KBM-7 (cell line): ENCODE results near the gene TM4SF1.
A peak's percentile ranks its signal among the peaks of the same experiment; 100 is the strongest.
"Not testable (repeated sequence)": the region's sequence is repeated elsewhere in the genome, so short reads cannot be mapped to it uniquely, and the experiment has no call there.

Experiments used
- DNase-seq: peaks from one replicate; pipeline ENCODE4 v3.0.0-alpha.2; 2015
- in situ Hi-C: fragments of 300-500 bp; cut with MboI; formaldehyde crosslinking; loops from 2 replicates; pipeline ENCODE4 v1.14.3; 2020; ENCODE audit warnings: low sequenced_read_pairs, low pct_unique_long_range_greater_than_20kb, mixed read lengths

TM4SF1 gene

GRCh38 chr3:149380220-149380619 is 2.8 kb upstream of the TM4SF1 start:
- in situ Hi-C loops = not testable (repeated sequence)

GRCh38 chr3:149378478-149379309 is 1.2 kb upstream of the TM4SF1 start:
- no peak for DNase-seq
- in situ Hi-C loops = no loop called here

More at GRCh38 chr3:149380220-149380619, 2.8 kb upstream of the TM4SF1 start:
- DNase-seq = not testable (repeated sequence)

DNA sequence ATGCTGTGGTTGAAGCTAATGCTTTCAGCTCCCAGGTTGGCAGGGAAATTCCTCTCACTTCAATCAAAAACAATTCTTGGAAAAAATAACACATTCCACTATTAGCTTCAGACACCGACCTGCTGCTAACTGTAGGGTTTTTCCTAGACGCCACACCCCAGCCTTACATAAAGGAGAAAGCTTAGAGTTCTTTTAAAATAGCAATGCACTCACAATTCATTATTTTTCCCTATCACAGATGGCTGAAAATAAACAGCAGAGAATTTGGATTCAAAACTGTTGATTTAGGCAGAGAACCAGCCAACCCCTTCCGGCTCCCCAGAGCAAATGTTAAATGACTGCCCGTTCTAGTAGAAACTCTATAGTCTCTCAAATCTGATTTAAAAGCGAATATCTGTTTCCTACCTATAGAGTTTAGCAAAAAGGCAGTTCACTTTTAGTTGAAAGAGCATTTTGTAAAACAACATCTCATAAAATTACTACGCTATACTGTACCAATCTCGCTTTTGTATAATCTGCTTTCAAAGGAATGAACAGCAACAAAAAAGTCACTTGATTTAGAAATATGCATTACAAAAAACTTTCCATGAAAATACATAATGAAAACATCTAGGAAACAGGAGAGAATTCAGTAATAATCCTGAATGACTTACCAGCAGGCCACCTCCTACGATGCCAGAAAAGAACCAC is 586 bp downstream of the TM4SF1 start:
- in situ Hi-C loops = no loop called here
- no peak for DNase-seq

DNA sequence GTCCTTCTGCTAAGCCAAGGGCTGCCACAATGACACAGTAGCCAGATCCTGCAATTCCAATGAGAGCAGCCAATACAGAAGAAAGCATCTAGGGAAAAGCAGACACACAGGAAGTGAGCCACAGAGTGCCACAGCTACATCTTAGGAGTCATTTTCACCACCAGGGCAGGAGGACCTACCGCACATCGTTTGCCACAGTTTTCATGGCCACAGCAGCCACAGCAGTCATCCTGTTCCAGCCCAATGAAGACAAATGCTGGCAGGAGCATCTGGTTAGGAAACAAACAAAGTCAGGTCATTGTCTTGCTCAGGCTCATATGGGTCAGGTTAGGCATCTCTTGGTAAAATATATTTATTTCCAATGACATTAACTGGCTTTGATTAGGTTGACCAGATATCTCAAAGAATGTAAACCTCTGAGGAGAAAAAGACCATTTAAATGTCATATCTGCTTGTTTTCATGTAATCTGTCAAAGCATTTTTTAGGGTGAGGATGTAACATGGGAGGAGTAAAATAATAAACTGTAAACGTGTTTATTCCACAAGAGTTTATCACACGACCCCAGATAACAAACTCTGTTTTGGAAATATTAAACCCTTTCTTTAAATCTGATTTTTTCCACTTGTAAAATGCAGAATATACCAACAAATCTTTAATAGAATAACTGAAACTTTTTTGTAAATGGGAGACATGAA is 1.8 kb downstream of the TM4SF1 start:
- in situ Hi-C loops = no loop called here
- DNase-seq = no peak

DNA sequence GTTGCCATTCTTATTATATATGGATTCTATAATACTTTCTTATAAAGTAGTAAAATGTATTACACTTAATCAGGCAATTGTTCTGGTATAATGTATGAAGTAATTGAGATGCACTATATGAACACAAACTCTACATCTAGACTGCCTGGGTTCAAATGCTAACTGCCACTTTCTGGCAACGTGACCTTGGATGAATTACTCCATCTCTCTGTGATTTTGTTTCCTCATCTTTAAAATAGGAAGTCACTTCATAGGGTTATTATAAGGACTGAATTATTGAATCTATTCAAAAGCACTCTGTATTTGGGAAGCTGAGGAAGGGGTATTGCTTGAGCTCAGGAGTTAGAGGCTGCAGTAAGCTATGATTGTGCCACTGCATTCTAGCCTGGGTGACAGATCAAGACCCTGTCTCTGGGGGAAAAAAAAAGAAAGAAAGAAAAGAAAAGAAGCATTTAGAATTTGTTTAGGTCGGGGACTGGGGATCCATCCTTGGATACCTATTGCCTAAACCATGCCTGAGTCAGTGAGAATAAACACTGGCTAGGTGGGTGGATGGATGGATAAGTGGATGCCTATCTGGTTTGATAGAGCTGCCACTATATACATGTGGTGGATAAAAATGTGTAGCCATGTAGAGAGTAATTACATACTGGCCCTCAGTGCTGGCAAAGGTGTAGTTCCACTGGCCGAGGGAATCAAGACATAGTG is 2.5 kb downstream of the TM4SF1 start:
- in situ Hi-C loops = no loop called here
- no peak for DNase-seq

DNA sequence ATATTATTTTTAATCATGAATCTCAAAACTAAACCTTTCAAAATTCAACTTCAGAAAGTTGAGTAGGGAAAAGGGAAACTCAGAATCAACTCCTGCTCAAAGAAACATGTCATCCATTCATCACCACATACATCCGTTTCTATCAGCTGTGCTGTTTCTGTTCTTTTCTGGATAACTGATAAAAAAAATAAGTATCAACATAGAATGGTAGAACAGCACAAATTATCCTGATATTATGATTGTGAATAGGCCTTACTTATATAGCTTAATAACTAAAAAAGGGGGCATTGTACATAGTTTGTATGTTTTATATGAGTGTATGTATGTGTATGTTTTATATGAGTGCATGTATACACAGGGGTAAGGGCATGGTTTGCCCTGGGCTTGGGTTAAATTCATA is 3.1 kb downstream of the TM4SF1 start:
- no peak for DNase-seq
- in situ Hi-C loops = no loop called here

DNA sequence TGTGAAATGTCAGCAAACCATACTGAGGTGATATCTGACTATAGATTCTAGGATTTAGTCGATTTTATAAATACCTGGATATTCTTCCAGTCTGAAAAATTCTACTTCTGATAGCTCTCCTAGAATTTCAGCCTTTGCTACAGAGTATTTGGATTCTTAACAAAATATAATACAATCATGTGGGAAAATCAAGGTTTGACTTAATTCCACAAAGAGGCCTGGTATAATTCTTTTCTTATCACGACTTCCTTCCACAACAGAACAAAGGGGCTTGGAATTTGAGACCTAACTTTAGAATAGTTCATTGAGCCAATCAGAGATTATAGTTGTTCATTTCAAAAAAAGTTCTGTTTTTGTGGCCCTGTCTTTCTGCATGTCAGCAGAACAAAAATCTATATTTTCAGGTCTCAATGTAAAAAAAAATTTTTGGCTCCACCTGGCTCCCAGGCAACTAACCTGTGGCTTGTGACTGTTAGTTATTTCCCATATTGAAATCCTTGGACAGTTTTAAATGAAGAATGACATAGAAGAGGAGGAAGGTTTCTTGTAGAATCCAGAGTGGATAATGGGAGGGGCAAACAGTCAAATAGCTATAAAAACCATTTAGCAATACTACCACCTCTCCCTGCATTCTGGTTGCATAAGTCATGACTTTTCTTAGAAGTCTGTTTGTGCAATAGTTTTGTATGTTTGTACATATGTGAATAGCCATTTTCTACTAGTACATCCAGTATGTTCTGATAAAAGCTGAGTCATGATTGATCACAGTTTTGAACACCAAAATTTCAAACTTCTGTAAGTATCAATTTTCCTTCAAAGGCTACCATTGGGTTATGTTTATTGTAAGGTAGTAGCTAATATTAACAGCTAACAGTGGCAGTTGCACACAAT is 4.0 kb downstream of the TM4SF1 start:
- DNase-seq = no peak

DNA sequence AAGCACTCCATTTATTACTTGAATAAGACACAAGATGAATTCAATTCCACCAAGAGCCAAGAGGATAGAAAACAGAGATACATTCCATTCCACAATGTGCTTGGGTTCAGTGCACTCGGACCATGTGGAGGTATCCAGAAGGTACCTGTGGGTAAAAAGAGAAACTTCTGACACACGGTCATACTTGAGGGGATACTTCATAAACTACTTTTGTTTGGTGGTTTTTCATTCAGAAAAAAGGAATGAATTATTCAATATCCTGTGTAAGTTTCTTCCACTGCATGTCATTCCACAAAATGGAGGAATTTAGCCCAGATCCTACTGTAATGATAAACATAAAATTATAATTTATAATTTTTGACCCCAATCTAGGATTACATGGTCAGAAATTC is 5.7 kb downstream of the TM4SF1 start:
- in situ Hi-C loops = no loop called here
- DNase-seq = no peak

More for the DNA sequence above, 4.0 kb downstream of the TM4SF1 start:
- in situ Hi-C loops = no loop called here

- peak; percentile 8 for DNase-seq
- in situ Hi-C loops = no loop called here
These were observed 6.3 kb downstream of the TM4SF1 start for GRCh38 chr3:149371001-149371722.

DNA sequence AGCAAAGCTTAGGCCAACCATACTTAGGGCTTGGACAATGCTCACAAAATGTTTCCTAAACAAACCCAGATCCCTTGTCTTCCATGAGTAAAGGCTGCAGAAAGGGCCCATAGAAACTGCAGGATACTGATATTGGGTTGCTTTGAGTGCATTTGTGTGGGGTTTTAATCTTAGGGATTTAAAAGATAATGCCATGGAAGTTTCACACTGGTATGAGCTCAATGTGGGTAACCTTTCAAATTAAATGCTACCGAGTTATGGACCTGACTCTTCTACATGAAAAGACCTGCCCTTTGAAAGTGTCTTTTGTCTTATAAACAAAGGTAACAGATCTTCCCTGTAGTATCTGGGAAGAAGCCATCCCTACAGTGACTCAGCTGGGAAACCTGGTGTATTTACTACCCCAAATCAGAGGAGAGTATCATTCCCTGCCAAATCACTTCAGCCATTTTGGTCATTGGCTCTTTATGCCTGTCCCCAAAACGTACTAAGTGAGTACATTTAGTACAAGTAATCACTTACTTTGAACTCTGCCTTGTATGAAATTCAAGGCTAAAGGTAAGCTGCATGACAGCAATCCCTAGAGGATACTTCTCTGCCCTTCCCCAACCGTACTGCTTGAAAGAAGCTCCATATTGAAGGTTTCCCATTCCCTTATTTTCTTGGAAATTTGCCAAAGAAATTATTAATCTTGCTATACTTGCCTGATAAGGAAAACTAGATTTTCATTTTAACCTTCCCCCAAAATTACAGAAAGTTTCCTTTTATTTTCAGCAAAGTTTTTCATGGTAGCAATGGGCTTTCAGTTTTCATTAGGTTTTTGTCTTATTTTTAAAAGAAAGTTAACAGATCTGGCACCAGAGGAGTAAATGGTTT is 7.2 kb downstream of the TM4SF1 start:
- DNase-seq = no peak
- in situ Hi-C loops = no loop called here

GRCh38 chr3:149368674-149369497 is 8.6 kb downstream of the TM4SF1 start:
- DNase-seq = no peak
- in situ Hi-C loops = no loop called here

DNA sequence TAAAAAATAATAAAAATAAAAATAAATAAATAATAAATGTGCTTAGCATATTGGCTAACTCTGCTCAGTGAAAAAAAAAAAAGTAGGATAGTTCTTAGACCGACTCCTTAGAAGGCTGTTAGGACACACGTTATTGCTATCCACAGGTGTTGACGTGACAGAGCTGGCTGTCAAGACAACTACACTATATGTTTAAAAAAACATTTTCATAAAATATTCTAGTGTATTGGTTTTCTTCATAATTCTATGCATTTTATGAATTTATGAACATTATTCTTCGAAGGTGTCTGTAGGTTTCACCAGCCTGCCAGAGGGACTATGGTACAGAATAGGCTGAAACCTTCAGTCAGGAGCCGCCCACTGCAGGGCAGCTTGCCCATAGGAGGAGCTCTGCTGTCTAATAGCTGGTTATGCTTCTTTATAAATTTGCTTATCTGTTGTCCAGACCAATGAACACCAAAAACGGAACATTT is 9.2 kb downstream of the TM4SF1 start:
- in situ Hi-C loops = no loop called here
- no peak for DNase-seq

- in situ Hi-C loops = no loop called here
- no peak for DNase-seq
These were observed 10.3 kb downstream of the TM4SF1 start for GRCh38 chr3:149366941-149367840.

DNA sequence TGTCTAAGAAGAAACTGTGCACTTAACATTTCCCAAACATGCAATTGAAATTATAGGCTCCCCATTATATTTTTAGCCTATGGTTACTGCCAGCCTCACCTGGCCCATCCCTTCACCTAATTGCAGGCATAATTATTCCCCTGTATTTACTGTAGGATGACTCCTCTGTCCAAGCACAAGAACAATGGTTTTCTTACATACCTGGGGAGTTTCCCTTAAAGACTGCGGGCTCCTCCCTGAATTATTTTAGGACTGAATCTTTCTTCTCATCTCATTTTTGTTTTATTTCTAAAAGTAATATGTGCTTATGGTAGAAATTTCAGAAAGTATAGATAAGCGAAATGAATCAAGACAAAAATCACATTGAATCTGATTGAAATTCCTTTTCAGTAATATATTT is 11.4 kb downstream of the TM4SF1 start:
- DNase-seq = no peak
- in situ Hi-C loops = no loop called here

DNA sequence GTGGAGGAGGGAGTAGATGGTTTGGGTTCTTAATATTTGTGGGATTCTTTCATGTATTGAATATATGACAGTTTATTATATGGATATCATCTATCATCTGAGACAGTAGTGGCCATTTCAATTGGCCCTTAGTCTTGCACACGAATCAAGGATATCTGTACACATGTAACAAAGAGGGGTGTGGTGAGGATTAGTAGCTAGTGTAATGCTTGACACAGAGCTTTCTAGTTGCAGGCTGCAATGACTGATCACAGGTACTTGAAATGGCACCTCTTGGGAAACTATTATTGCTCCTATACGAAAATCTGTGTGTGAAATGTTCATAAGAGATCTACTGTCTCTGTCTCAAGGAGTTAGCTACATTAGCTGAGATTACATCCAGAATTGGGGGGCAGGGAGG is 12.8 kb downstream of the TM4SF1 start:
- DNase-seq = no peak
- in situ Hi-C loops = no loop called here
